Left lung (tissue), 10 donors: ENCODE results near the gene SNCAIP. TPM values are rescaled to one million over a fixed set of nuclear protein-coding genes. Genes with fewer than 3 reads are reported as not detected.

Experiments
- ATAC-seq: fragments of 200-7000 bp; cut with Tn5 transposase; one replicate; pipeline ENCODE4 v1.9.1; 2020; ENCODE audit warnings: moderate library complexity
- DNase-seq, 4 donors: peaks; one replicate each; pipeline ENCODE4 v3.0.0-alpha.2; 2013 to 2020
- H3K27ac ChIP-seq, 2 donors: fragments of 200-600 bp; sonication (generic) in 1 of 2; one replicate each; pipeline versions ENCODE4 v1.5.0 to v1.8.0; 2020 to 2021
- H3K27me3 ChIP-seq, 2 donors: fragments of 200-600 bp; sonication (generic) in 1 of 2; one replicate each; pipeline versions ENCODE4 v1.5.0 to v1.8.0; 2020 to 2021
- H3K36me3 ChIP-seq, 2 donors: fragments of 200-600 bp; sonication (generic) in 1 of 2; one replicate each; pipeline versions ENCODE4 v1.5.0 to v1.8.0; 2020 to 2021
- H3K4me1 ChIP-seq, 2 donors: fragments of 200-600 bp; one replicate each; pipeline ENCODE4 v1.8.0; 2021
- H3K4me3 ChIP-seq, 2 donors: fragments of 200-600 bp; sonication (generic) in 1 of 2; one replicate each; pipeline versions ENCODE4 v1.5.0 to v1.8.0; 2020 to 2021; ENCODE audit warnings: mild to moderate bottlenecking in 1 of 2
- H3K9me3 ChIP-seq, 2 donors: fragments of 200-600 bp; sonication (generic) in 1 of 2; one replicate each; pipeline versions ENCODE4 v1.5.0 to v1.8.0; 2020 to 2021
- CTCF ChIP-seq, 2 donors: fragments of 200-600 bp; sonication (generic) in 1 of 2; IDR thresholded peaks; one replicate each; pipeline versions ENCODE4 v1.5.0 to v1.8.0; 2021; ENCODE audit warnings: antibody characterized with exemption in 2 of 2
- intact Hi-C, 2 donors: fragments of 100-400 bp; cut with DNase I; formaldehyde crosslinking; loops; one replicate each; pipeline versions ENCODE4 v1.11.2 to v1.14.2; 2022
- polyA plus RNA-seq, 6 donors: library from polyadenylated mRNA; unstranded; fragments of 120-200 nt; gene quantifications; one replicate each; pipeline ENCODE4 v1.2.1, GENCODE V29; 2013; ENCODE audit not compliant: insufficient read length in 6 of 6
- total RNA-seq, 2 donors: library from RNA; stranded (reverse); fragmentation: NEBNext Ultra II Directional; extraction: Animal tissue kit (Norgen Biotek cat#: 25700); gene quantifications; one replicate each; pipeline ENCODE4 v1.2.1, GENCODE V29; 2021
- donor health status: DM: no; HTN: yes; CAD: no.
- donor health status: DM: no; HTN: no; CAD: no.

The SNCAIP gene
- total and polyA plus RNA-seq, 8 donors = 2.1 to 23.4 (median 17.3) TPM

DNA sequence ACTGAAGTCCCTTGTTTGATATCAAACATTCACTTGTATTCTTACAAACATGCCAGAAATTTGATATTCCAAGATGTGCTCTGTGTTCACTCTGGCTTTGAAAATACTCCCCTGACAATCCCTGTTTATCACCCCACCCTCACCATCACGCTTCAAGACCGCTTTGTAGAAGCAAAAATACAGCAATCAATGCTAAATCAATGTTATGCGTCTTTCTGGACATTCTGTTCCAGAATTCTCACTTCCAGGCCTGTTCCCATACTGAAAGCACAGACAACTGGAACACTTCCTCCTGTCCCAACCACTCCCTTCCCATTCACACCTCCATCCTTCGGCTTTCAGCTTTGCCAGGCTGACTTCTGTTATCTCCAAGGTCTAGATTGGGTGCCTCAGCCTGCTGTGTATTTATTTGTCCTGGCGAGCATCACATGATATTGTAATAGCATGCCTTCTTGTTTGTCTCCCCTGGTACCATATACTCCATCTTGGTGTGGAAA is 72.8 kb downstream of the SNCAIP start:
- Histone ChIP-seq H3K27me3 (no peaks in the 10 kb centered on the region), H3K27ac (no peak overlapping the region), H3K9me3 (no peaks in the 10 kb centered on the region), H3K4me1 (no peaks in the 10 kb centered on the region), H3K4me3 (no peak overlapping the region), H3K36me3 (no peaks in the 10 kb centered on the region)
- intact Hi-C loops = no loop called here
- TF ChIP-seq CTCF (IDR thresholded peaks at IDR 0.05) = no peak
- DNase-seq (no peak), ATAC-seq (no peak)

- no peak for ATAC-seq
- Histone ChIP-seq H3K9me3 (no peaks in the 10 kb centered on the region), H3K36me3 (no peaks in the 10 kb centered on the region), H3K4me3 (no peak overlapping the region), H3K27ac (no peak overlapping the region), H3K4me1 (no peaks in the 10 kb centered on the region), H3K27me3 (no peaks in the 10 kb centered on the region)
- no peak for DNase-seq
- TF ChIP-seq CTCF (IDR thresholded peaks at IDR 0.05) = no peak
- intact Hi-C loops = no loop called here
These were observed 73.2 kb downstream of the SNCAIP start for GRCh38 chr5:122385286-122385685.

GRCh38 chr5:122385808-122386207 is 73.8 kb downstream of the SNCAIP start:
- no peak overlapping the region for H3K27ac ChIP-seq
- H3K9me3 ChIP-seq = no peaks in the 10 kb centered on the region
- DNase-seq = peak in 1 of 4 donors; percentile 67
- peak; percentile 31 for ATAC-seq
- no peaks in the 10 kb centered on the region for H3K36me3 ChIP-seq
- no peaks in the 10 kb centered on the region for H3K4me1 ChIP-seq
- no peak overlapping the region for H3K4me3 ChIP-seq
- no peak for TF ChIP-seq CTCF (IDR thresholded peaks at IDR 0.05)
- intact Hi-C loops = no loop called here
- H3K27me3 ChIP-seq = no peaks in the 10 kb centered on the region

GRCh38 chr5:122390154-122390553 is 78.1 kb downstream of the SNCAIP start:
- Histone ChIP-seq H3K4me1 (no peaks in the 10 kb centered on the region), H3K27me3 (no peaks in the 10 kb centered on the region), H3K36me3 (no peaks in the 10 kb centered on the region), H3K4me3 (no peak overlapping the region), H3K27ac (no peak overlapping the region), H3K9me3 (no peaks in the 10 kb centered on the region)
- no peak for TF ChIP-seq CTCF (IDR thresholded peaks at IDR 0.05)
- DNase-seq (no peak), ATAC-seq (no peak)
- intact Hi-C loops = no loop called here

DNA sequence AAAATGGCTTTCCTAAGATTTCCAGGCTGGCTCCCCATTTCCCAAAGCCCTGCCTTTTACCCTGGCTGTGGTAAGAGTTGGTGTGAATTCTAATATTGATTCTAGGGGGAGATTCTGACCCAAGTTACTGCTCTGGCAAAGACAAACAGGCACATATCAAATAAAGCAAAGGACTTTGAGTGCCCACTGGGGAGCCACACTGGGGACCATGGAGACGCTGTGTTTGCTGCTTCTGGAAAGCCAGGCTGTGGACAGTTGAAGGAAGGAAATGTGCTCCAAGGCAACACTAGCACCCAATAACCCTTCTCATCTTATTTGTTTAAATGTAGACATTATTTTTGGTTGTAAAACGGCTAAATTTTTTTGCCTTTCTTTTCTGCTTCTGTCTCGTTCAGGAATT is 78.7 kb downstream of the SNCAIP start:
- Histone ChIP-seq H3K27me3 (no peaks in the 10 kb centered on the region), H3K9me3 (no peaks in the 10 kb centered on the region), H3K4me1 (no peaks in the 10 kb centered on the region), H3K36me3 (no peaks in the 10 kb centered on the region), H3K4me3 (no peak overlapping the region), H3K27ac (no peak overlapping the region)
- ATAC-seq = no peak
- intact Hi-C loops = no loop called here
- DNase-seq = no peak
- no peak for TF ChIP-seq CTCF (IDR thresholded peaks at IDR 0.05)
